Keratinocyte (primary cell): ENCODE data around the gene NRDC.
"Not testable (repeated sequence)": the region's sequence is repeated elsewhere in the genome, so short reads cannot be mapped to it uniquely, and the experiment has no call there.

Experiments used
- CTCF ChIP-seq, 3 experiments: IDR thresholded peaks in 1 of 3; conservative IDR thresholded peaks in 1 of 3; optimal IDR thresholded peaks in 1 of 3; 2 replicates in 2 of 3; 3 replicates in 1 of 3; pipeline versions ENCODE3 to v1.5.1; 2011; ENCODE audit warnings: low read length in 3 of 3, mild to moderate bottlenecking in 3 of 3, moderate library complexity in 2 of 3, control low read depth in 1 of 3, inconsistent platforms in 1 of 3; ENCODE audit not compliant: insufficient read depth in 2 of 3; ENCODE audit errors: extremely low read depth in 1 of 3
- EZH2 ChIP-seq: IDR thresholded peaks from one replicate; pipeline ENCODE4 v1.6.1; 2012; ENCODE audit warnings: inconsistent platforms, mild to moderate bottlenecking, low read length, moderate library complexity

GRCh38 chr1:51819021-51819420 lies 59.5 kb downstream of the NRDC start:
- not testable (repeated sequence) for TF ChIP-seq CTCF (optimal IDR thresholded peaks at IDR 0.05 in 1 of 3, IDR thresholded peaks at IDR 0.05 in 1 of 3, conservative IDR thresholded peaks at IDR 0.05 in 1 of 3; ENCODE audit: extremely low read depth in 1 of 3, insufficient read depth in 2 of 3, low read length in 3 of 3); EZH2
